Activated naive CD8-positive, alpha-beta T cell treated with anti-CD3 and anti-CD28 coated beads for 36 hours (primary cell): ENCODE results near the gene TOP2B. TPM values are rescaled to one million over a fixed set of nuclear protein-coding genes. Genes with fewer than 3 reads are reported as not detected.
A peak's percentile ranks its signal among the peaks of the same experiment; 100 is the strongest.

Source experiments
- DNase-seq: peaks from one replicate; pipeline ENCODE4 v3.0.0; 2021
- H3K27ac Mint-ChIP-seq: one replicate; pipeline ENCODE4 v1.8.0; 2022; ENCODE audit warnings: mild to moderate bottlenecking, moderate library complexity, mixed read lengths
- H3K27me3 Mint-ChIP-seq: one replicate; pipeline ENCODE4 v1.8.0; 2022; ENCODE audit warnings: mild to moderate bottlenecking, mixed read lengths
- H3K36me3 Mint-ChIP-seq: one replicate; pipeline ENCODE4 v1.8.0; 2021; ENCODE audit warnings: mild to moderate bottlenecking, mixed read lengths
- H3K4me1 Mint-ChIP-seq: one replicate; pipeline ENCODE4 v1.8.0; 2021; ENCODE audit warnings: mixed read lengths
- H3K4me3 Mint-ChIP-seq: one replicate; pipeline ENCODE4 v1.8.0; 2022; ENCODE audit warnings: mild to moderate bottlenecking, moderate library complexity, mixed read lengths
- H3K9me3 Mint-ChIP-seq: one replicate; pipeline ENCODE4 v1.8.0; 2022; ENCODE audit warnings: mixed read lengths
- total RNA-seq, 2 experiments: library from RNA; stranded (reverse); gene quantifications; one replicate each; pipeline ENCODE4 v1.2.3, GENCODE V29; 2021

The TOP2B gene, protein sequence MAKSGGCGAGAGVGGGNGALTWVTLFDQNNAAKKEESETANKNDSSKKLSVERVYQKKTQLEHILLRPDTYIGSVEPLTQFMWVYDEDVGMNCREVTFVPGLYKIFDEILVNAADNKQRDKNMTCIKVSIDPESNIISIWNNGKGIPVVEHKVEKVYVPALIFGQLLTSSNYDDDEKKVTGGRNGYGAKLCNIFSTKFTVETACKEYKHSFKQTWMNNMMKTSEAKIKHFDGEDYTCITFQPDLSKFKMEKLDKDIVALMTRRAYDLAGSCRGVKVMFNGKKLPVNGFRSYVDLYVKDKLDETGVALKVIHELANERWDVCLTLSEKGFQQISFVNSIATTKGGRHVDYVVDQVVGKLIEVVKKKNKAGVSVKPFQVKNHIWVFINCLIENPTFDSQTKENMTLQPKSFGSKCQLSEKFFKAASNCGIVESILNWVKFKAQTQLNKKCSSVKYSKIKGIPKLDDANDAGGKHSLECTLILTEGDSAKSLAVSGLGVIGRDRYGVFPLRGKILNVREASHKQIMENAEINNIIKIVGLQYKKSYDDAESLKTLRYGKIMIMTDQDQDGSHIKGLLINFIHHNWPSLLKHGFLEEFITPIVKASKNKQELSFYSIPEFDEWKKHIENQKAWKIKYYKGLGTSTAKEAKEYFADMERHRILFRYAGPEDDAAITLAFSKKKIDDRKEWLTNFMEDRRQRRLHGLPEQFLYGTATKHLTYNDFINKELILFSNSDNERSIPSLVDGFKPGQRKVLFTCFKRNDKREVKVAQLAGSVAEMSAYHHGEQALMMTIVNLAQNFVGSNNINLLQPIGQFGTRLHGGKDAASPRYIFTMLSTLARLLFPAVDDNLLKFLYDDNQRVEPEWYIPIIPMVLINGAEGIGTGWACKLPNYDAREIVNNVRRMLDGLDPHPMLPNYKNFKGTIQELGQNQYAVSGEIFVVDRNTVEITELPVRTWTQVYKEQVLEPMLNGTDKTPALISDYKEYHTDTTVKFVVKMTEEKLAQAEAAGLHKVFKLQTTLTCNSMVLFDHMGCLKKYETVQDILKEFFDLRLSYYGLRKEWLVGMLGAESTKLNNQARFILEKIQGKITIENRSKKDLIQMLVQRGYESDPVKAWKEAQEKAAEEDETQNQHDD (N-terminal part only)
- total RNA-seq = 100 to 1,000 TPM; 128 to 130 TPM

DNA sequence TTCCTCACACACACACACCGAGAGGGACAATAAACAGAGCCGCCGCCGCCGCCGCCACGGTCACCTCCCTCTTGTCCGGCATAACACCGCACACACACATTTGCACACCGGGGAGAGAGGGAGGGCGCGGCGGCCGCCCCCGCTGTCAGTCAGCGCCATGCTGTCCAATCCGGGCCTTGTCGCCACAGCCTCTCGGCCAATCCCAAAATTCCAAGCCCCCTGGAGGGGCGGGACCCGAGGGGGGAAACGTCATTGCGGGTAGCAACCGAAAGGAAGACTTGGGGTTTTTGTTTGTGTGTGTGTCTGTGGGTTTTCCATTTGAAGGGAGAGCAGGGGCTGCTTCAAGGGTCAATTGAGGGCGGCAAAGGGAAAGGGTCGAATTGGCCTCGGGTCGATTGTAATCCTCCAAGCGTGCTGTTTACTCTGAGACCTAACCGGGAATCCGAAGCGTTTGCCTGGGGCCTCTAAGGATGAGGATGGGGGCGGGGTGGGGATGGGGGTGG lies at the start of gene TOP2B:
TOP2B (minus strand) TSS at position 96 of the 503 bp plus-strand sequence. CDS start 610 bp downstream, outside the sequence.
- peak within 1 kb of the TSS; percentile 95 for H3K4me3 Mint-ChIP-seq
- peak within 1 kb of the TSS; percentile 98 for H3K27ac Mint-ChIP-seq
- peaks cover 10% of the 10 kb centered on the region for H3K36me3 Mint-ChIP-seq
- no peaks in the 10 kb centered on the region for H3K27me3 Mint-ChIP-seq
- H3K4me1 Mint-ChIP-seq = peaks cover 35% of the 10 kb centered on the region
- peak; percentile 94 for DNase-seq
- no peaks in the 10 kb centered on the region for H3K9me3 Mint-ChIP-seq

GRCh38 chr3:25713341-25713985 lies 48.8 kb upstream of the TOP2B start:
- Mint-ChIP-seq H3K27me3 (no peaks in the 10 kb centered on the region), H3K27ac (no peak overlapping the region), H3K4me1 (no peaks in the 10 kb centered on the region), H3K36me3 (peaks cover 15% of the 10 kb centered on the region), H3K4me3 (no peak overlapping the region), H3K9me3 (peaks cover 4% of the 10 kb centered on the region)
- DNase-seq = no peak

- Mint-ChIP-seq H3K27me3 (peaks cover 3% of the 10 kb centered on the region), H3K27ac (no peak overlapping the region), H3K36me3 (peaks cover under 1% of the 10 kb centered on the region), H3K4me3 (no peak overlapping the region), H3K4me1 (no peaks in the 10 kb centered on the region), H3K9me3 (no peaks in the 10 kb centered on the region)
- no peak for DNase-seq
These were observed 46.4 kb upstream of the TOP2B start for GRCh38 chr3:25711090-25711489.

GRCh38 chr3:25708036-25708435 lies 43.3 kb upstream of the TOP2B start:
- H3K36me3 Mint-ChIP-seq = no peaks in the 10 kb centered on the region
- H3K4me3 Mint-ChIP-seq = no peak overlapping the region
- H3K4me1 Mint-ChIP-seq = no peaks in the 10 kb centered on the region
- H3K27me3 Mint-ChIP-seq = peaks cover 10% of the 10 kb centered on the region
- H3K27ac Mint-ChIP-seq = no peak overlapping the region
- DNase-seq = no peak
- no peaks in the 10 kb centered on the region for H3K9me3 Mint-ChIP-seq

- Mint-ChIP-seq H3K27ac (no peak overlapping the region), H3K36me3 (no peaks in the 10 kb centered on the region), H3K4me3 (no peak overlapping the region), H3K9me3 (no peaks in the 10 kb centered on the region), H3K27me3 (peaks cover 10% of the 10 kb centered on the region), H3K4me1 (no peaks in the 10 kb centered on the region)
- no peak for DNase-seq
These were observed 42.7 kb upstream of the TOP2B start for GRCh38 chr3:25707268-25707926.

- Mint-ChIP-seq H3K4me1 (no peaks in the 10 kb centered on the region), H3K27me3 (peaks cover 10% of the 10 kb centered on the region), H3K36me3 (no peaks in the 10 kb centered on the region), H3K4me3 (no peak overlapping the region), H3K27ac (no peak overlapping the region), H3K9me3 (no peaks in the 10 kb centered on the region)
- DNase-seq = no peak
These were observed 41.5 kb upstream of the TOP2B start for GRCh38 chr3:25706213-25706612.

DNA sequence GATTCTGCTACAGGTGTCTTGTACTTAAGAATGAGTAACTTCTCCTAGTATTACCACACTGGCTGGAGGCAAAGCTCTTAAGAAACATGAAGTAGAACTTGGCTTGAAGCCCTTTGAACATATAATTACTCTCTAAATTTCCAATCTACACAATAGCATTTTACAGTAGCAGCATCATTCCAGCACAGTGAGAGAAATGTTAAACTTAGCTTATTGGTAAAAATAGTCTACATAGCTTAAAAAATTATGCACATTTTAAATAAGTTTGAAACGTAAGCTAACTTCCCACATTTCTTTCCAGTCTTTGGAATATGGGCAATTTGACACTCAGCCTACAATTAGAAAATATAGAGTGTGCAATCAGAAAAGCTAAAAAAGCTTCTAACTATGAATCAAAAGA lies 32.8 kb upstream of the TOP2B start:
- no peaks in the 10 kb centered on the region for H3K4me1 Mint-ChIP-seq
- no peak overlapping the region for H3K4me3 Mint-ChIP-seq
- no peaks in the 10 kb centered on the region for H3K36me3 Mint-ChIP-seq
- no peaks in the 10 kb centered on the region for H3K9me3 Mint-ChIP-seq
- no peak overlapping the region for H3K27ac Mint-ChIP-seq
- no peak for DNase-seq
- H3K27me3 Mint-ChIP-seq = peaks cover 3% of the 10 kb centered on the region

- Mint-ChIP-seq H3K36me3 (no peaks in the 10 kb centered on the region), H3K27ac (no peak overlapping the region), H3K4me3 (no peak overlapping the region)
These were observed 31.2 kb upstream of the TOP2B start for GRCh38 chr3:25695731-25696420.

GRCh38 chr3:25693238-25693637 lies 28.5 kb upstream of the TOP2B start:
- Mint-ChIP-seq H3K4me1 (no peaks in the 10 kb centered on the region), H3K9me3 (no peaks in the 10 kb centered on the region), H3K27me3 (peaks cover 9% of the 10 kb centered on the region), H3K27ac (no peak overlapping the region), H3K4me3 (no peak overlapping the region), H3K36me3 (no peaks in the 10 kb centered on the region)
- no peak for DNase-seq

More at GRCh38 chr3:25695731-25696420, 31.2 kb upstream of the TOP2B start:
- Mint-ChIP-seq H3K9me3 (no peaks in the 10 kb centered on the region), H3K27me3 (peaks cover 3% of the 10 kb centered on the region), H3K4me1 (no peaks in the 10 kb centered on the region)
- DNase-seq = no peak

DNA sequence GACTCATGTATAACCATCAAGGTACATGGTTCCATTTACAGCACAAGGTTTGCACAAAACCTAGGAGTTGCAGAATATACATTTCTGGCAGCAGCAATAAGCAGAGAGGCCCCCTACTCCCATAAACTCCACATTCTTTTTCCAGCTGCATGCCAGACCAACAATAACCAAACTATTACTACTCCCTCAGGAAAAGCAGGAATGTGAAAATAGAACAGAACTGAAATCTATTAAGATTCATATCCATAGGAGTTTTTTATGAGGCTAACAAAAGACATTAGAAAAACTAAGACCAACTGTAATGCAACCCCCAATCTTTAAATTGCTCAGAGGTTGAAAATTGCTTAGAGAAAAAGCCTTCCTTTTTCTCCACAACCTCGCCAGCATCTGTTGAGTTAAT lies 27.6 kb upstream of the TOP2B start:
- no peak overlapping the region for H3K4me3 Mint-ChIP-seq
- no peaks in the 10 kb centered on the region for H3K4me1 Mint-ChIP-seq
- no peaks in the 10 kb centered on the region for H3K36me3 Mint-ChIP-seq
- H3K27me3 Mint-ChIP-seq = peaks cover 9% of the 10 kb centered on the region
- no peaks in the 10 kb centered on the region for H3K9me3 Mint-ChIP-seq
- no peak overlapping the region for H3K27ac Mint-ChIP-seq
- DNase-seq = no peak

- Mint-ChIP-seq H3K27me3 (peaks cover 9% of the 10 kb centered on the region), H3K4me3 (no peak overlapping the region), H3K36me3 (no peaks in the 10 kb centered on the region), H3K4me1 (no peaks in the 10 kb centered on the region), H3K9me3 (no peaks in the 10 kb centered on the region), H3K27ac (no peak overlapping the region)
- DNase-seq = no peak
These were observed 26.2 kb upstream of the TOP2B start for GRCh38 chr3:25690768-25691533.

GRCh38 chr3:25689226-25689625 lies 24.5 kb upstream of the TOP2B start:
- H3K4me1 Mint-ChIP-seq = no peaks in the 10 kb centered on the region
- H3K36me3 Mint-ChIP-seq = no peaks in the 10 kb centered on the region
- peaks cover 9% of the 10 kb centered on the region for H3K27me3 Mint-ChIP-seq
- no peak overlapping the region for H3K27ac Mint-ChIP-seq
- H3K9me3 Mint-ChIP-seq = no peaks in the 10 kb centered on the region
- DNase-seq = no peak
- no peak overlapping the region for H3K4me3 Mint-ChIP-seq

GRCh38 chr3:25687742-25688141 lies 23.0 kb upstream of the TOP2B start:
- Mint-ChIP-seq H3K9me3 (no peaks in the 10 kb centered on the region), H3K36me3 (no peaks in the 10 kb centered on the region), H3K4me3 (no peak overlapping the region), H3K27ac (no peak overlapping the region), H3K4me1 (no peaks in the 10 kb centered on the region), H3K27me3 (peaks cover 7% of the 10 kb centered on the region)
- DNase-seq = no peak
